ENCODE data around the gene DMRT1. TPM values are rescaled to one million over a fixed set of nuclear protein-coding genes. Genes with fewer than 3 reads are reported as not detected.

The DMRT1 gene
- total RNA-seq, 1 donor from 2014 or later, result not detected

- Mint-ChIP-seq H3K36me3 (ENCODE audit: low read depth) (no peaks in the 10 kb centered on the region), H3K27me3 (ENCODE audit: low read depth) (peaks cover 17% of the 10 kb centered on the region), H3K4me1 (ENCODE audit: low read depth) (no peaks in the 10 kb centered on the region), H3K9me3 (ENCODE audit: low read depth) (peaks cover 9% of the 10 kb centered on the region), H3K27ac (ENCODE audit: unreplicated experiment) (no peak overlapping the region), H3K4me3 (ENCODE audit: unreplicated experiment) (no peak overlapping the region)
- TF ChIP-seq CTCF (IDR thresholded peaks at IDR 0.05), result no peak
- DNase-seq (ENCODE audit: low spot score), result no peak
Observed at GRCh38 chr9:933356-933755, 91.9 kb downstream of the DMRT1 start.

GRCh38 chr9:935348-935965, 94.0 kb downstream of the DMRT1 start:
- H3K9me3 Mint-ChIP-seq (ENCODE audit: low read depth), result peaks cover 25% of the 10 kb centered on the region
- no peaks in the 10 kb centered on the region for H3K36me3 Mint-ChIP-seq (ENCODE audit: low read depth)
- H3K4me3 Mint-ChIP-seq (ENCODE audit: unreplicated experiment), result no peak overlapping the region
- DNase-seq (ENCODE audit: low spot score), result no peak
- H3K27ac Mint-ChIP-seq (ENCODE audit: unreplicated experiment), result no peak overlapping the region
- no peaks in the 10 kb centered on the region for H3K4me1 Mint-ChIP-seq (ENCODE audit: low read depth)
- peaks cover 19% of the 10 kb centered on the region for H3K27me3 Mint-ChIP-seq (ENCODE audit: low read depth)
- TF ChIP-seq CTCF (IDR thresholded peaks at IDR 0.05), result no peak

GRCh38 chr9:942805-943580, 101.5 kb downstream of the DMRT1 start:
- H3K27ac Mint-ChIP-seq (ENCODE audit: unreplicated experiment), result no peak overlapping the region
- no peaks in the 10 kb centered on the region for H3K4me1 Mint-ChIP-seq (ENCODE audit: low read depth)
- peaks cover 18% of the 10 kb centered on the region for H3K9me3 Mint-ChIP-seq (ENCODE audit: low read depth)
- peaks cover 11% of the 10 kb centered on the region for H3K27me3 Mint-ChIP-seq (ENCODE audit: low read depth)
- no peak overlapping the region for H3K4me3 Mint-ChIP-seq (ENCODE audit: unreplicated experiment)
- no peak for DNase-seq (ENCODE audit: low spot score)
- no peaks in the 10 kb centered on the region for H3K36me3 Mint-ChIP-seq (ENCODE audit: low read depth)
- TF ChIP-seq CTCF (IDR thresholded peaks at IDR 0.05), result no peak

GRCh38 chr9:947985-948384, 106.5 kb downstream of the DMRT1 start:
- Mint-ChIP-seq H3K9me3 (ENCODE audit: low read depth) (no peaks in the 10 kb centered on the region), H3K27me3 (ENCODE audit: low read depth) (peaks cover 24% of the 10 kb centered on the region), H3K4me1 (ENCODE audit: low read depth) (no peaks in the 10 kb centered on the region), H3K4me3 (ENCODE audit: unreplicated experiment) (no peak overlapping the region), H3K27ac (ENCODE audit: unreplicated experiment) (no peak overlapping the region), H3K36me3 (ENCODE audit: low read depth) (no peaks in the 10 kb centered on the region)
- TF ChIP-seq CTCF (IDR thresholded peaks at IDR 0.05), result no peak
- DNase-seq (ENCODE audit: low spot score), result no peak

GRCh38 chr9:948497-948896, 107.0 kb downstream of the DMRT1 start:
- Mint-ChIP-seq H3K27ac (ENCODE audit: unreplicated experiment) (no peak overlapping the region), H3K4me1 (ENCODE audit: low read depth) (no peaks in the 10 kb centered on the region), H3K9me3 (ENCODE audit: low read depth) (no peaks in the 10 kb centered on the region), H3K36me3 (ENCODE audit: low read depth) (no peaks in the 10 kb centered on the region), H3K27me3 (ENCODE audit: low read depth) (peaks cover 24% of the 10 kb centered on the region), H3K4me3 (ENCODE audit: unreplicated experiment) (no peak overlapping the region)
- DNase-seq (ENCODE audit: low spot score), result no peak
- no peak for TF ChIP-seq CTCF (IDR thresholded peaks at IDR 0.05)
